KMS-11 (cell line): ENCODE data around the gene PDZRN4.
A peak's percentile ranks its signal among the peaks of the same experiment; 100 is the strongest.
"Not testable (repeated sequence)": the region's sequence is repeated elsewhere in the genome, so short reads cannot be mapped to it uniquely, and the experiment has no call there.

ENCODE experiments used
- H2AFZ ChIP-seq: fragments of 200-600 bp; sonication (generic); 2 replicates; pipeline ENCODE4 v1.6.1; 2016; ENCODE audit warnings: antibody characterized with exemption, mixed run types, low read depth
- H3K27ac ChIP-seq: fragments of 200-600 bp; sonication (generic); 2 replicates; pipeline ENCODE4 v1.6.1; 2016; ENCODE audit warnings: mild to moderate bottlenecking, mixed run types
- H3K27me3 ChIP-seq: fragments of 200-600 bp; sonication (generic); 2 replicates; pipeline ENCODE4 v1.6.1; 2017; ENCODE audit warnings: mild to moderate bottlenecking, low read depth, mixed run types, moderate library complexity; ENCODE audit not compliant: insufficient read depth
- H3K36me3 ChIP-seq: fragments of 200-600 bp; sonication (generic); 2 replicates; pipeline ENCODE4 v1.6.1; 2017; ENCODE audit warnings: mild to moderate bottlenecking, mixed run types; ENCODE audit not compliant: insufficient read depth
- H3K4me1 ChIP-seq: fragments of 200-600 bp; sonication (generic); 2 replicates; pipeline ENCODE4 v1.6.1; 2016; ENCODE audit warnings: mild to moderate bottlenecking, low read depth, mixed run types; ENCODE audit not compliant: poor library complexity, severe bottlenecking
- H3K4me2 ChIP-seq: fragments of 200-600 bp; sonication (generic); 2 replicates; pipeline ENCODE4 v1.7.0; 2016; ENCODE audit warnings: mild to moderate bottlenecking, mixed run types
- H3K4me3 ChIP-seq: fragments of 200-600 bp; sonication (generic); IDR thresholded peaks from 2 replicates; pipeline ENCODE4 v1.6.1; 2017; ENCODE audit warnings: low read depth, low read length, mixed read lengths; ENCODE audit not compliant: insufficient read depth
- H3K79me2 ChIP-seq: fragments of 200-600 bp; sonication (generic); 2 replicates; pipeline ENCODE4 v1.6.1; 2016; ENCODE audit warnings: low read depth, mixed run types; ENCODE audit not compliant: insufficient read depth
- H3K9ac ChIP-seq: fragments of 200-600 bp; sonication (generic); 2 replicates; pipeline ENCODE4 v1.6.1; 2016; ENCODE audit warnings: mild to moderate bottlenecking, mixed run types
- H4K20me1 ChIP-seq: fragments of 200-600 bp; sonication (generic); 2 replicates; pipeline ENCODE4 v1.6.1; 2016; ENCODE audit warnings: mild to moderate bottlenecking, mixed run types; ENCODE audit not compliant: insufficient read depth
- CTCF ChIP-seq: fragments of 200-600 bp; sonication (generic); conservative IDR thresholded peaks from 2 replicates; pipeline ENCODE4 v1.6.1; 2017; ENCODE audit warnings: low read depth, mild to moderate bottlenecking, antibody characterized with exemption, low read length, moderate library complexity, mixed read lengths

PDZRN4 gene

GRCh38 chr12:41190338-41190737 lies 2.2 kb downstream of the PDZRN4 start:
- Histone ChIP-seq H3K9ac (no peak overlapping the region), H3K27me3 (no peaks in the 10 kb centered on the region), H3K4me1 (no peaks in the 10 kb centered on the region), H3K4me3 (no peak overlapping the region), H3K36me3 (no peaks in the 10 kb centered on the region), H3K4me2 (no peak overlapping the region), H3K27ac (no peak overlapping the region), H3K79me2 (no peaks in the 10 kb centered on the region), H4K20me1 (no peaks in the 10 kb centered on the region), H2AFZ (no peak overlapping the region)
- TF ChIP-seq CTCF: no peak

- not testable (repeated sequence) for H2AFZ ChIP-seq, H4K20me1 ChIP-seq, H3K79me2 ChIP-seq, H3K4me2 ChIP-seq, H3K36me3 ChIP-seq, H3K27me3 ChIP-seq, H3K27ac ChIP-seq, H3K9ac ChIP-seq, H3K4me1 ChIP-seq, H3K4me3 ChIP-seq
These were observed 3.4 kb downstream of the PDZRN4 start for GRCh38 chr12:41191549-41191948.

GRCh38 chr12:41193311-41193710 lies 5.2 kb downstream of the PDZRN4 start:
- H3K4me1 ChIP-seq: no peaks in the 10 kb centered on the region
- H3K4me3 ChIP-seq: no peak overlapping the region
- no peaks in the 10 kb centered on the region for H3K36me3 ChIP-seq
- no peak overlapping the region for H2AFZ ChIP-seq
- H3K27ac ChIP-seq: no peak overlapping the region
- TF ChIP-seq CTCF: no peak
- no peaks in the 10 kb centered on the region for H4K20me1 ChIP-seq
- H3K79me2 ChIP-seq: no peaks in the 10 kb centered on the region
- no peaks in the 10 kb centered on the region for H3K27me3 ChIP-seq
- H3K4me2 ChIP-seq: no peak overlapping the region
- no peak overlapping the region for H3K9ac ChIP-seq

- no peak overlapping the region for H3K4me3 ChIP-seq
- no peaks in the 10 kb centered on the region for H3K27me3 ChIP-seq
- H3K9ac ChIP-seq: no peak overlapping the region
- H3K4me2 ChIP-seq: no peak overlapping the region
- TF ChIP-seq CTCF: no peak
- H3K27ac ChIP-seq: no peak overlapping the region
- H2AFZ ChIP-seq: no peak overlapping the region
- H3K36me3 ChIP-seq: no peaks in the 10 kb centered on the region
- no peaks in the 10 kb centered on the region for H3K4me1 ChIP-seq
- H4K20me1 ChIP-seq: no peaks in the 10 kb centered on the region
- no peaks in the 10 kb centered on the region for H3K79me2 ChIP-seq
These were observed 13.9 kb downstream of the PDZRN4 start for GRCh38 chr12:41202051-41202450.

GRCh38 chr12:41205070-41205709 lies 17.1 kb downstream of the PDZRN4 start:
- H2AFZ ChIP-seq: peak overlapping the region; percentile 37; the same call in 1 of the 2 replicates
- H3K9ac ChIP-seq: no peak overlapping the region
- H3K4me3 ChIP-seq: no peak overlapping the region
- no peaks in the 10 kb centered on the region for H3K27me3 ChIP-seq
- H3K4me2 ChIP-seq: 0 out of 2 replicates have a peak overlapping the region, but pooled peaks have one; percentile 22
- H3K79me2 ChIP-seq: no peaks in the 10 kb centered on the region
- H3K4me1 ChIP-seq: no peaks in the 10 kb centered on the region
- TF ChIP-seq CTCF: no peak
- no peaks in the 10 kb centered on the region for H4K20me1 ChIP-seq
- no peaks in the 10 kb centered on the region for H3K36me3 ChIP-seq
- no peak overlapping the region for H3K27ac ChIP-seq
